ENCODE data around the gene PDIA3.

The PDIA3 gene

DNA sequence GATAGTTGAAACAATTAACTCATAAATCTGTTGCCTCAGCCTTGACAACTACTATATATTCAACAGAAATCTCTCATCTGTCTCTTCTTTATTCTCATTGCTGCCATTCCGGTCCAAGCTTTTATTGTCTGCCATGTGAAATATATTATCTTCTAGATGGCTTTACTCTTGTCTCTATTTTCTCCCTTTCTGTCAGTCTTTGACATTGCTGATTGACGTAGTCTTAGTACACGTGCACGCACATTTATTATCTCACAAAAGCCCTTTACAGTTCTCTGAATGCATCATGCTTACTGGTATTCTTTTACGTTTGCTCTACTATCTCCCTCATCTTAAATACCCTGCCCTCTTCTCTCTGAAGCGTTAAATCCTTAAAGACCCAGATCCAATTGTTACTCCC is 5.6 kb downstream of the PDIA3 start:
- peaks cover 15% of the 10 kb centered on the region for H3K4me1 ChIP-seq (ENCODE audit: control insufficient read depth, insufficient read depth, low read length)
- H3K27me3 ChIP-seq (ENCODE audit: control insufficient read depth, insufficient read depth, low read length): no peaks in the 10 kb centered on the region
- H3K36me3 ChIP-seq (ENCODE audit: control insufficient read depth, insufficient read depth, low read length): peaks cover 7% of the 10 kb centered on the region
- H3K9me3 ChIP-seq (ENCODE audit: control insufficient read depth, low read length): no peaks in the 10 kb centered on the region
- H3K9ac ChIP-seq (ENCODE audit: low read length): no peak overlapping the region
- H3K4me3 ChIP-seq (ENCODE audit: low read length): no peak overlapping the region

DNA sequence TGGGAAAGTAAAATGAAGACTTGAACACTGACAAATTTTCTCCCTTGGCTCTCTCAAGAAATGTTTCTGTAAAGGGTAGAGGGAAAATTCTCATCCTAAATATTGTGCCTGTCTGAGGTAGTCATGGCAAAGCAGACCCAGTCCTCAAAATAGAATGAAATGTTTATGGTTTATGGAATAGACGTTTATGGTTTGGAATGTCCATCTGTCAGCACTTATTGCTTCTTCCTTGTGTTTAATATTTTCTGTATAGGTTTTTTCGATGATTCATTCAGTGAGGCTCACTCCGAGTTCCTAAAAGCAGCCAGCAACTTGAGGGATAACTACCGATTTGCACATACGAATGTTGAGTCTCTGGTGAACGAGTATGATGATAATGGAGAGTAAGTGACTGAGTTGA is 16.6 kb downstream of the PDIA3 start:
- no peak overlapping the region for H3K9ac ChIP-seq (ENCODE audit: low read length)
- H3K4me1 ChIP-seq (ENCODE audit: control insufficient read depth, insufficient read depth, low read length): no peaks in the 10 kb centered on the region
- H3K4me3 ChIP-seq (ENCODE audit: low read length): no peak overlapping the region
- H3K9me3 ChIP-seq (ENCODE audit: control insufficient read depth, low read length): no peaks in the 10 kb centered on the region
- peaks cover 11% of the 10 kb centered on the region for H3K36me3 ChIP-seq (ENCODE audit: control insufficient read depth, insufficient read depth, low read length)
- no peaks in the 10 kb centered on the region for H3K27me3 ChIP-seq (ENCODE audit: control insufficient read depth, insufficient read depth, low read length)

DNA sequence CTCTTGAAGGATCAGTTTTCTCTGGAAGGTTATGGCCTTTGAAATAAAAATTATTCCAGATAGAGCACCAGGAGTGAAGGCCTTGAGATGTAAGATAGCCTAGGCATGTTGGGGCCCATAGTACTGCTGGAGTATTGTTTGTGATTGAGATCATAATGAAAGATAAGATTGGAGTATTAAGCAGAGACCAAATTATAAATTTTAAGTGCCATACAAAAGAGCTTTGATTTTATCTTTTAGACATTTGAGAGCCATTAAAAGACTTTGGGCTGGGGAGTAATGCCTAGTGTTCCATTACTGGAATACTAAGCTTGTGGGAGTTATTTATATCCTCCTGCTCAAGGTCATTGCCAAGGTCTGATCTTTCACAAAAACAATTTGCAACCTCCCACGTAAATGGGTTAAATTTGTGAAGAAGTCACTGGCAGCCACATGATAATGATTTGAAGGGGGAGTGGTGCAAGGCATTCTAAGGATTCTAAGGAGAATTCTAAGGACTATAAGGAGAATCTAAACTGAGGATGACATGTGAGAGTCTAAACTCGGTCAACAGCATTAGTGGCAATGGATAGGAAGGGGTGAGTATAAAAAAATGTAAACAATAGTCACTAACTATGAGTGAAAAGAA is 17.7 kb downstream of the PDIA3 start:
- H3K4me1 ChIP-seq (ENCODE audit: control insufficient read depth, insufficient read depth, low read length): no peaks in the 10 kb centered on the region
- H3K9me3 ChIP-seq (ENCODE audit: control insufficient read depth, low read length): no peaks in the 10 kb centered on the region
- peaks cover 11% of the 10 kb centered on the region for H3K36me3 ChIP-seq (ENCODE audit: control insufficient read depth, insufficient read depth, low read length)
- H3K27me3 ChIP-seq (ENCODE audit: control insufficient read depth, insufficient read depth, low read length): no peaks in the 10 kb centered on the region
- no peak overlapping the region for H3K9ac ChIP-seq (ENCODE audit: low read length)
- no peak overlapping the region for H3K4me3 ChIP-seq (ENCODE audit: low read length)

DNA sequence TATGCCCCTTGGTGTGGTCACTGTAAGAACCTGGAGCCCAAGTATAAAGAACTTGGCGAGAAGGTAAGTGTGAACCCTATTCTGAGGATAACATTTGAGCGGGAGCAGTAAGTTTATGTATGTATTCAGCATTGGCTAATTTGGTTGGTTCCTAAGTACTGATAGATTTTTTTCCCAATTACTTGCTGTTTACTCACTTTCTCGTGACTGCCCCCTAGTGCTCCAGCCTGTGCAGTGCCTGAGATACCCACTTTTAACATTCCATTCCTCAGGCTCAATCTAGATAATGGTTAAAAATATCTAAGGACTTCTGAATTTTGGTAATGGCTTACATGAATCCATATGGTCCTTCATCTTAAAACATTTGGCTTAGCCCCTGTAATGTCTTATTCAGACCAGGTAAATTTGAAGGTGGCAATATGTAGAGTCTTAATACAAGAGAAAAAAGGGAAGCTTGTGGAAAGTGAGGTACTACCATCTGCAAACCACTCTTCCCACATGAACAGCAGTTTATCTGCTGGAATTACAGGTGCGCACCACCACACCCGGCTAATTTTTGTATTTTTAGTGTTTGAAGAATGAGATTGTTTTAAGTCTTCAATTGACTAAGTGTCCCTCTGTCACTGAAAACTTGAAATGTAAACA is 23.5 kb downstream of the PDIA3 start:
- Histone ChIP-seq H3K4me1 (ENCODE audit: control insufficient read depth, insufficient read depth, low read length) (no peaks in the 10 kb centered on the region), H3K36me3 (ENCODE audit: control insufficient read depth, insufficient read depth, low read length) (peaks cover 18% of the 10 kb centered on the region), H3K9ac (ENCODE audit: low read length) (no peak overlapping the region), H3K27me3 (ENCODE audit: control insufficient read depth, insufficient read depth, low read length) (no peaks in the 10 kb centered on the region), H3K9me3 (ENCODE audit: control insufficient read depth, low read length) (no peaks in the 10 kb centered on the region), H3K4me3 (ENCODE audit: low read length) (no peak overlapping the region)

DNA sequence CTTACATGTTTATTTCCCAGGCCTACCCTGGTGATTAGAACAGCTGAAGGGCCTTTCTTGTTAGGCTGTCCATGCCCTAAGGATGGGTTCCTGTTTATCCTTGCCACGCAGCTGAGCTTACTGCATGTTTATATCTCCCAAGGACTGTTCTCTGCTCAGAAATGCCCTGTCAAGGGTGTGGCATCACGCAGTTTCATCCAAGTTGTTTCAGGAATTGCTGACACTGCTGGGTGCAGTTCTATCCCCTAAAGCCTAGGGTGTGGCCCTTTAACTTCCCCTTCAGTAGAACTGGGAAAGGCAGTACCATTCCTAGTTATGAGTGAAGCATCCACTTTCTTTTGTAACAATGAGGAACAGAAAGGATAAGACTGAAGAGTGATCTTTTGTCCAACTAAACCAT is 25.6 kb downstream of the PDIA3 start:
- no peak overlapping the region for H3K9ac ChIP-seq (ENCODE audit: low read length)

DNA sequence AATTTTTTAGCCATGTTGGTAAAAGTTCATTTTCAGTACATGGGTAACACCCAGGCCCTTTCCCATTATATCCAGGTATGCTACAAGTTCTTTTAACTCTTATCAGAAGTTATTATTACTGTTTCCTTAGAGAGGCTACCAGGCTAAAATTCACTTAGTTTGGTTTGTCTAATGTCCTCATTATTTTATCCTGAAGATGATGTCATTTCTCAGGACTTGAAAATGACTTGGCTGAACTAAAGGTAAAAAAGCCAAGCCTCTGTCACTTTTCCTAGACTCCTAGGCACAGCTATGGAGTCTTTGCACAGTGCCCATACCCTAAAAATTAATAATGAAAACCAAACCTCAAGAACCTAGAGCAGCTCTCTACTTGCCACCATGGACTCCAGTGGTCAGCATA is 26.4 kb downstream of the PDIA3 start:
- no peaks in the 10 kb centered on the region for H3K27me3 ChIP-seq (ENCODE audit: control insufficient read depth, insufficient read depth, low read length)
- peaks cover 10% of the 10 kb centered on the region for H3K4me1 ChIP-seq (ENCODE audit: control insufficient read depth, insufficient read depth, low read length)
- no peaks in the 10 kb centered on the region for H3K9me3 ChIP-seq (ENCODE audit: control insufficient read depth, low read length)
- H3K9ac ChIP-seq (ENCODE audit: low read length): no peak overlapping the region
- H3K36me3 ChIP-seq (ENCODE audit: control insufficient read depth, insufficient read depth, low read length): peaks cover 13% of the 10 kb centered on the region
- H3K4me3 ChIP-seq (ENCODE audit: low read length): no peak overlapping the region

More for the DNA sequence above, 25.6 kb downstream of the PDIA3 start:
- H3K27me3 ChIP-seq (ENCODE audit: control insufficient read depth, insufficient read depth, low read length): no peaks in the 10 kb centered on the region
- peaks cover 10% of the 10 kb centered on the region for H3K4me1 ChIP-seq (ENCODE audit: control insufficient read depth, insufficient read depth, low read length)
- no peak overlapping the region for H3K4me3 ChIP-seq (ENCODE audit: low read length)
- H3K9me3 ChIP-seq (ENCODE audit: control insufficient read depth, low read length): no peaks in the 10 kb centered on the region
- peaks cover 13% of the 10 kb centered on the region for H3K36me3 ChIP-seq (ENCODE audit: control insufficient read depth, insufficient read depth, low read length)

DNA sequence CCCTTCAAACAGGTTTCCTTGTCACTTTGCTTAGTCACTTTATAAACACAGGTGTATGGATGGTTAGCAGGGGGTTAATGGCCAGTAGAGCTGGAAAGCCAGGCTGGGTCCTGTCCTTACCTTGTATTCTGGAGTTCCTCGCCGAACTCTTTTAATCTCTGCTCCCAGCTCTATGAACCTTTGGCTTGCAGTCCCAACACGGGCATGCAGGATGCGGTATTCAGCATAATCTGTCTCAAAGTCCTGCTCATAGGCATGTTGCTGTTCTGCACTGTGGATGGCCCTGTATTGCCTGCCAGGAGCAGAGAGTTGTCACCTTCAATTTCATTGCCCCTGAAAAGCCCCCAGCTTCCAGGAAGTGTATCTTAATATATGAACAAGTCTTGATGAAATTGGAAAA is 27.8 kb downstream of the PDIA3 start:
- H3K27me3 ChIP-seq (ENCODE audit: control insufficient read depth, insufficient read depth, low read length): no peaks in the 10 kb centered on the region
- H3K36me3 ChIP-seq (ENCODE audit: control insufficient read depth, insufficient read depth, low read length): peaks cover 13% of the 10 kb centered on the region

DNA sequence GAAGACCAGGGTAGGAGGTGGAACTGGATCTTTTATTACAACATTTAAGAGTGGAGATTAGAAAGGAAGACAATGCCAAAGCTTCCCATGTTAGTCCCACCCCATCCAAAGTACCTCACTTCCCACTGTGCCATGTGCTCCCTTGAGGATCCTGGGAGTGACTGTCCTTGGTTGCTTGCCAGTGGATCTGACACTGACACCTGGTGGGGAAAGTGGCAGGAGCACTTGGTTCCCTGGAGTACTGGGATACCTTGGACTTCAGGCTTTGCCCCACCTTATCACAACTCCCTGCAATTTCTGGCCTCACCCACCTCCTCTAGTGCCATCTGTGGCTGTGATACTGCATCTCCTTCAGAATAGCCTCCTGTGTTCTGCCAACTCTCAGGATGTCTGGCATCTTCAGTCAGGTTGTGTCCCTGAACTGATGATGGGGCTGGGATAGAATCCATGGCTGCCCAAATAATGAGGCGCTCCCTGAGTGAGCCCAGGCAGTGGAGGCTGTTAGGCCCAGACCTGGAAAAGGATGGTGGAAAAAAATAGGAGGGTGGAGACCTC is 29.2 kb downstream of the PDIA3 start:
- H3K9me3 ChIP-seq (ENCODE audit: control insufficient read depth, low read length): no peaks in the 10 kb centered on the region
- peaks cover 10% of the 10 kb centered on the region for H3K4me1 ChIP-seq (ENCODE audit: control insufficient read depth, insufficient read depth, low read length)
- H3K36me3 ChIP-seq (ENCODE audit: control insufficient read depth, insufficient read depth, low read length): peaks cover 13% of the 10 kb centered on the region
- H3K4me3 ChIP-seq (ENCODE audit: low read length): peak overlapping the region; percentile 84
- no peaks in the 10 kb centered on the region for H3K27me3 ChIP-seq (ENCODE audit: control insufficient read depth, insufficient read depth, low read length)
- H3K9ac ChIP-seq (ENCODE audit: low read length): peak overlapping the region; percentile 84

More for the DNA sequence above, 27.8 kb downstream of the PDIA3 start:
- H3K9ac ChIP-seq (ENCODE audit: low read length): no peak overlapping the region
- H3K4me1 ChIP-seq (ENCODE audit: control insufficient read depth, insufficient read depth, low read length): peaks cover 10% of the 10 kb centered on the region
- H3K9me3 ChIP-seq (ENCODE audit: control insufficient read depth, low read length): no peaks in the 10 kb centered on the region
- H3K4me3 ChIP-seq (ENCODE audit: low read length): no peak overlapping the region

DNA sequence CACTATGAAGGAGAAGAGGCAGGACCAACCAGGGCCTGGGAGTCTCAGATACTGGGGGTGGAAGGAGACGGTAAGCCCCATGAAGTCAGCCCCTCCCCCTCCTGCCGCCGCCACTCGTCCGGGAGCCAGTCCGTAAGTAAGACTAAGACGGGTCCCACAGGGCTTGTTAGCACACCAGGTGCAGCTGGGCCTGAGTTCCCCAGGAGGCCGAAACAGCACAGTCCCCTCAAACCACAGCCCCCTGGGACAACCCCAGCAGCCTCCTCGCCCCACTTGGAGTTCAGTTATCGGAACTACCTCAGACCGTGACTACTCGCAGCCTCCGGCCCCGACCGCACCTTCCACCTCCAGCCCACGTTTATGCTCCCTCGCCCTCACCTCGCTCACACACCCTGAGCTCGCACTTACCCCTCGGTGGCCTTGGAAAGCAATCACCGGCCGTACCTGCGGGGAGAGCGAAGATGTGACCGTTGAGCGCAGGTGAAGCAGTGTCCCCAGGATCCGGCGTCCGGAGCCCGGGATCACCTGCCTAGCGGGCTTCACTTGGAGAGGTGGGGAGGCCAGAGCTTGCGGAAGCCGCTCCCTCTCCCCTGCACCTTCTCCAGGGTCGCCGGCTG is 30.0 kb downstream of the PDIA3 start:
- H3K27me3 ChIP-seq (ENCODE audit: control insufficient read depth, insufficient read depth, low read length): no peaks in the 10 kb centered on the region
- no peaks in the 10 kb centered on the region for H3K9me3 ChIP-seq (ENCODE audit: control insufficient read depth, low read length)
- peaks cover 10% of the 10 kb centered on the region for H3K4me1 ChIP-seq (ENCODE audit: control insufficient read depth, insufficient read depth, low read length)
- peaks cover 10% of the 10 kb centered on the region for H3K36me3 ChIP-seq (ENCODE audit: control insufficient read depth, insufficient read depth, low read length)
- peak overlapping the region; percentile 84 for H3K4me3 ChIP-seq (ENCODE audit: low read length)
- H3K9ac ChIP-seq (ENCODE audit: low read length): peak overlapping the region; percentile 84

DNA sequence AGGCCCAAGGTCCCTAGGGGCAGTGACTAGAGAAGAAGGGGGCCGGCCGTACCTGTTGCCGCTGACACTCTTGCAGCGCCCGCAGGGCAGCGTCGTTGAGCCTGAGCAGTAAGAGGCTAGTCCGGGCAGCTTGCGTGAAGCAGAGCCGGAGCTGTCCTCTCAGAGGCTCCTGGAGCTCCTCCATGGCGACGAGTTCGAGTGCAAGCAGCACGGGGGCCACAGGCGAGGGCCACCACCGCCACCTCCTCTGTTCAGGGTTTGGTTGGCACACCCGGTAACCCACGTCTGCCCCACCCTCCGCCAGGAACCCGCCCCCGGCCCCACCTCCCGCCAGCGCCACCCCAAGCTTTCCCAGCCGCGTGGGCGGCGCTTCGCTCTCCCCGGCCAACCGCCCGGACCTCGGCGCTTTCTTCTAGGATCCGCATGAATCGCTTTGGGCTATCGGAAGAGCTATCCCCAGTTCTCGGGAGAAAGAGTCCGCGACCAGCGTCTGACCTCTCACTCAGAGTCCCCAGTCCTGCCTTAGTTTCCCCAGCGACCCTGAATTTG is 30.6 kb downstream of the PDIA3 start, which contains the start of gene ELL3:
Gene ELL3 (minus strand): TSS at position 249 of the 549 bp plus-strand sequence. CDS start 65 bp downstream, at position 184.
- Histone ChIP-seq H3K36me3 (ENCODE audit: control insufficient read depth, insufficient read depth, low read length) (peaks cover 6% of the 10 kb centered on the region), H3K27me3 (ENCODE audit: control insufficient read depth, insufficient read depth, low read length) (no peaks in the 10 kb centered on the region), H3K4me3 (ENCODE audit: low read length) (peak within 1 kb of the TSS; percentile 91), H3K4me1 (ENCODE audit: control insufficient read depth, insufficient read depth, low read length) (peaks cover 10% of the 10 kb centered on the region), H3K9ac (ENCODE audit: low read length) (peak within 1 kb of the TSS; percentile 84), H3K9me3 (ENCODE audit: control insufficient read depth, low read length) (no peaks in the 10 kb centered on the region)

DNA sequence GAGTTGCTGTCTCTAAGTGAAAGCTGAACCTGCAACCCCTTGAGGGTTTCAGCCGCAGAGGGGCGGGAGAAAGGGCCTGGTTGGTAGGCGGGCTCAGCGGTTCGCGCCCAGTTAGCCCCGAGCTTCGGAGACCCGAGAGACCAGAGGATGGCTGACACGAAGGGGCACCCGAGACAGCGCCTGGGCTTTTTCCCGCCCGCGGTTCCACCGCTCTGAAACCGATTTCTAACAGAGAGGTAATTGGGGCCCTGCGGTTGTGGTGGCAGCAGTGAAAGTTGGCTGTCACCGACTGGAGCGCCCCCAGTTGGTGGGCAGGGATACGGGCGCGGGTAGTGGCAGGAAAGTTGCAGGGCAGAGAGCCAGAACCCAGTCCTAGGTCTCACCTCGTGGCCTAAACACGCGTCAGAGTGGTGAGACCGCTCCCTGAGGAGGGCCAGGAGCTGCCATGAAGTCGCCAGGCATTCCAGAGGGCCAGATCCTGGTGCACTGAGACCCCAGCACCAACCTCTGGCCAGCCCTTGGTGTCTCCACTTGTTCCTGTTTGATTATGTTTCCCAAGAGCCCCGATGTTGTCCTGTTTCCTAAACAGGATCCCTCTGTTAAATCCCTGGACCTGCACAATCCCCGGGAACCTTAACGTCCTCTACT is 31.2 kb downstream of the PDIA3 start:
- H3K27me3 ChIP-seq (ENCODE audit: control insufficient read depth, insufficient read depth, low read length): no peaks in the 10 kb centered on the region
- peaks cover 10% of the 10 kb centered on the region for H3K4me1 ChIP-seq (ENCODE audit: control insufficient read depth, insufficient read depth, low read length)
- peaks cover under 1% of the 10 kb centered on the region for H3K36me3 ChIP-seq (ENCODE audit: control insufficient read depth, insufficient read depth, low read length)
- peak overlapping the region; percentile 91 for H3K4me3 ChIP-seq (ENCODE audit: low read length)
- peak overlapping the region; percentile 84 for H3K9ac ChIP-seq (ENCODE audit: low read length)
- no peaks in the 10 kb centered on the region for H3K9me3 ChIP-seq (ENCODE audit: control insufficient read depth, low read length)

All from mucosa of stomach (tissue), 1 donor.